Gastrocnemius medialis (tissue), 4 donors: ENCODE data around the gene C9orf50.

Experiments
- POLR2A ChIP-seq, 2 donors: fragments of 450-650 bp; IDR thresholded peaks; one replicate each; pipeline ENCODE4 v1.6.1; 2017; ENCODE audit warnings: antibody characterized with exemption in 2 of 2, mild to moderate bottlenecking in 2 of 2, moderate library complexity in 2 of 2
- TF ChIP-seq, protein P1 (sequence below), 5 experiments: fragments of 450-650 bp in 3 of 5; fragments of 200-600 bp in 2 of 5; sonication (generic) in 2 of 5; IDR thresholded peaks in 4 of 5; conservative IDR thresholded peaks in 1 of 5; 1 replicate in 4 of 5; 2 replicates in 1 of 5; pipeline ENCODE4 v1.5.1; 2016 to 2019; ENCODE audit warnings: antibody characterized with exemption in 5 of 5, mild to moderate bottlenecking in 3 of 5, moderate library complexity in 3 of 5

DNA sequence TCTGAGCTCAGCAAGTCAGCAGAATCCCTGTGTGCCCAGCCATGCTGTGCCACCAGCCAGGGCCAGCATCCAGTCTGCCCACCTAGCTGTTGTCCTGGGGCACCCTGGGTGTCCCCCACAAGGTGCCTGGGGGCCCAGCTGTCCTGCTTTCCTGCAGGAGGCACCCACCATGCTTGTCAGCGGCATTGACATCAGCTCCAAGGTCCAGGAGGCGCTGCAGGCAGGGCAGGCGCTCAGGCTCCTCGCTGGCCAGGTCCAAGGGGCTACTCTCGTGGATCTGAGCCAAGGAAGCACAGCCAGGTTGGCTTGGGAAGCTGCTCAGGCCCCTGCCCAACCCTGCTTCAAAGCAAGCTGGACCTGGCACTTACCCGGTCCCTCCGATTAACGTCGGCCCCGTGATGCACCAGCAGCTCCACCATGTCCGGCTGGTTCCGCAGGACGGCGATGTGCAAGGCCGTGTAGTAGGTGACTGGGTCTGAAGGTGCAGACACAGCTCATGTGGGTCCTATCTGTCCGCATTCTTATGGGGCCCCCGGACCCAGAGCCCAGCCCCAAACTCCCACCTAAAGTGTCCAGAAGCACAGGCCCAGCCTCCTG lies 18.2 kb upstream of the C9orf50 start:
- TF ChIP-seq, protein P1, sequence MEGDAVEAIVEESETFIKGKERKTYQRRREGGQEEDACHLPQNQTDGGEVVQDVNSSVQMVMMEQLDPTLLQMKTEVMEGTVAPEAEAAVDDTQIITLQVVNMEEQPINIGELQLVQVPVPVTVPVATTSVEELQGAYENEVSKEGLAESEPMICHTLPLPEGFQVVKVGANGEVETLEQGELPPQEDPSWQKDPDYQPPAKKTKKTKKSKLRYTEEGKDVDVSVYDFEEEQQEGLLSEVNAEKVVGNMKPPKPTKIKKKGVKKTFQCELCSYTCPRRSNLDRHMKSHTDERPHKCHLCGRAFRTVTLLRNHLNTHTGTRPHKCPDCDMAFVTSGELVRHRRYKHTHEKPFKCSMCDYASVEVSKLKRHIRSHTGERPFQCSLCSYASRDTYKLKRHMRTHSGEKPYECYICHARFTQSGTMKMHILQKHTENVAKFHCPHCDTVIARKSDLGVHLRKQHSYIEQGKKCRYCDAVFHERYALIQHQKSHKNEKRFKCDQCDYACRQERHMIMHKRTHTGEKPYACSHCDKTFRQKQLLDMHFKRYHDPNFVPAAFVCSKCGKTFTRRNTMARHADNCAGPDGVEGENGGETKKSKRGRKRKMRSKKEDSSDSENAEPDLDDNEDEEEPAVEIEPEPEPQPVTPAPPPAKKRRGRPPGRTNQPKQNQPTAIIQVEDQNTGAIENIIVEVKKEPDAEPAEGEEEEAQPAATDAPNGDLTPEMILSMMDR (IDR thresholded peaks at IDR 0.05 in 4 of 5, conservative IDR thresholded peaks at IDR 0.05 in 1 of 5), result no peak
- no peak for TF ChIP-seq POLR2A (IDR thresholded peaks at IDR 0.05)
